HepG2 (cell line): ENCODE measurements around the gene NAIF1. TPM values are rescaled to one million over a fixed set of nuclear protein-coding genes. Genes with fewer than 3 reads are reported as not detected.

Experiments used
- BHLHE40 ChIP-seq: IDR thresholded peaks from 2 replicates; pipeline ENCODE4 v1.6.1; 2011; ENCODE audit warnings: low read length, improper control_type of control experiment
- CBX5 ChIP-seq: sonication (generic); formaldehyde crosslinking; IDR thresholded peaks from 2 replicates; pipeline ENCODE4 v1.4.0; 2020; ENCODE audit warnings: missing genetic modification reagents, borderline replicate concordance
- FOXO1 ChIP-seq: sonication (generic); formaldehyde crosslinking; IDR thresholded peaks from 2 replicates; pipeline ENCODE4 v1.4.0; 2020; ENCODE audit warnings: missing genetic modification reagents
- HBP1 ChIP-seq: IDR thresholded peaks from 2 replicates; pipeline ENCODE4 v1.6.1; 2016; ENCODE audit warnings: low read depth, control low read depth
- JUND ChIP-seq: sonication (generic); formaldehyde crosslinking; IDR thresholded peaks from 2 replicates; pipeline ENCODE4 v1.8.0; 2022; ENCODE audit warnings: mild to moderate bottlenecking, missing genetic modification reagents
- MAFF ChIP-seq: IDR thresholded peaks from 2 replicates; pipeline ENCODE4 v1.6.1; 2011; ENCODE audit warnings: low read depth, low read length, improper control_type of control experiment
- NFIC ChIP-seq: IDR thresholded peaks from 2 replicates; pipeline ENCODE4 v1.6.1; 2012; ENCODE audit warnings: mild to moderate bottlenecking, low read length, inconsistent platforms
- NFYB ChIP-seq: sonication (generic); formaldehyde crosslinking; IDR thresholded peaks from 2 replicates; pipeline ENCODE4 v1.4.0; 2020; ENCODE audit warnings: missing genetic modification reagents
- SRSF1 ChIP-seq: fragments of 200-400 bp; formaldehyde crosslinking; optimal IDR thresholded peaks from 2 replicates; pipeline ENCODE3; 2017; ENCODE audit warnings: mild to moderate bottlenecking, low read depth, low read length, moderate library complexity
- TCF12 ChIP-seq, 2 experiments: fragments of 450-650 bp in 1 of 2; sonication (generic) in 1 of 2; formaldehyde crosslinking in 1 of 2; IDR thresholded peaks; 2 replicates each; pipeline versions ENCODE4 v1.6.1 to v1.8.0; 2017 to 2022; ENCODE audit warnings: antibody characterized with exemption in 1 of 2, mild to moderate bottlenecking in 1 of 2, missing genetic modification reagents in 1 of 2, moderate library complexity in 1 of 2
- TEF ChIP-seq: sonication (generic); formaldehyde crosslinking; IDR thresholded peaks from 2 replicates; pipeline ENCODE4 v1.5.0; 2020; ENCODE audit warnings: missing genetic modification reagents
- ZHX1 ChIP-seq: sonication (generic); formaldehyde crosslinking; IDR thresholded peaks from 2 replicates; pipeline ENCODE4 v1.8.1; 2022; ENCODE audit warnings: low read depth, mild to moderate bottlenecking, missing genetic modification reagents
- ZNF280D ChIP-seq: sonication (generic); formaldehyde crosslinking; IDR thresholded peaks from 2 replicates; pipeline ENCODE4 v1.5.1; 2020; ENCODE audit warnings: mild to moderate bottlenecking, missing genetic modification reagents
- ZNF550 ChIP-seq: sonication (generic); formaldehyde crosslinking; IDR thresholded peaks from 2 replicates; pipeline ENCODE4 v1.4.0; 2020; ENCODE audit warnings: mild to moderate bottlenecking, missing genetic modification reagents, borderline replicate concordance
- ZNF552 ChIP-seq: sonication (generic); formaldehyde crosslinking; IDR thresholded peaks from 2 replicates; pipeline ENCODE4 v1.9.0; 2022; ENCODE audit warnings: missing genetic modification reagents, mild to moderate bottlenecking, borderline replicate concordance
- ZNF615 ChIP-seq: sonication (generic); formaldehyde crosslinking; IDR thresholded peaks from 2 replicates; pipeline ENCODE4 v1.5.0; 2020; ENCODE audit warnings: mild to moderate bottlenecking, missing genetic modification reagents, borderline replicate concordance
- ZNF747 ChIP-seq: sonication (generic); formaldehyde crosslinking; IDR thresholded peaks from 2 replicates; pipeline ENCODE4 v1.8.1; 2023; ENCODE audit warnings: missing genetic modification reagents, mild to moderate bottlenecking, borderline replicate concordance
- ZNF839 ChIP-seq: sonication (generic); formaldehyde crosslinking; IDR thresholded peaks from 2 replicates; pipeline ENCODE4 v1.4.0; 2020; ENCODE audit warnings: missing genetic modification reagents, mild to moderate bottlenecking, borderline replicate concordance
- polyA plus RNA-seq, 8 experiments: library from polyadenylated mRNA; depleted of rRNA in 3 of 8; stranded (reverse) in 7 of 8; unstranded in 1 of 8; fragments of >200 nt; fragmentation: Illumina TruSeq in 4 of 8; extraction: Trizol in 4 of 8; gene quantifications; 2 replicates each; pipeline versions ENCODE4 v1.2.1 to v1.2.3, GENCODE V29; 2011 to 2016; ENCODE audit warnings: low read depth in 4 of 8, missing spikeins in 1 of 8, mixed read lengths in 1 of 8; ENCODE audit not compliant: insufficient read depth in 1 of 8
- total RNA-seq, 5 experiments: library from RNA; depleted of rRNA; stranded (reverse); fragments of >200 nt; fragmentation: Illumina TruSeq; extraction: Trizol; gene quantifications; 2 replicates each; pipeline ENCODE4 v1.2.3, GENCODE V29; 2016; ENCODE audit warnings: low read depth in 1 of 5

Gene NAIF1
- total and polyA plus RNA-seq, 2 of the 13 experiments (the other 11 are each of a cell fraction or from before 2014, with no cell fraction given) = 6.0 to 6.9 TPM

GRCh38 chr9:128098297-128099230 is 31.4 kb upstream of the NAIF1 start (continued):
- TF ChIP-seq TEF (CRISPR knock-in tag) = peak; percentile 90
- no peak for TF ChIP-seq ZHX1 (CRISPR knock-in tag)
- 0 out of 2 replicates have a peak, but pooled peaks have one; percentile 45 for TF ChIP-seq ZNF747 (CRISPR knock-in tag)
- peak; percentile 88 for TF ChIP-seq BHLHE40
- TF ChIP-seq NFIC = no peak
- TF ChIP-seq CBX5 (CRISPR knock-in tag) = peak; percentile 85; the same call in 1 of the 2 replicates
- peak; percentile 86 for TF ChIP-seq NFYB
- TF ChIP-seq MAFF = no peak
- peak; percentile 71; the same call in 1 of the 2 replicates for TF ChIP-seq ZNF615
- TF ChIP-seq ZNF839 (CRISPR knock-in tag) = no peak
- TF ChIP-seq ZNF280D (CRISPR knock-in tag) = peak; percentile 61; the same call in 1 of the 2 replicates
- TF ChIP-seq SRSF1 = no peak
- no peak for TF ChIP-seq ZNF550
- TF ChIP-seq FOXO1 (CRISPR knock-in tag) = peak; percentile 22; the same call in 1 of the 2 replicates
- peak; percentile 88 for TF ChIP-seq JUND (CRISPR knock-in tag)
- TF ChIP-seq TCF12 (IDR thresholded peaks at IDR 0.05) = no peak
- peak; percentile 69; the same call in 1 of the 2 replicates for TF ChIP-seq TCF12 (CRISPR knock-in tag; IDR thresholded peaks at IDR 0.05)
- TF ChIP-seq HBP1 (CRISPR knock-in tag) = peak; percentile 30; the same call in 1 of the 2 replicates
- 0 out of 2 replicates have a peak, but pooled peaks have one; percentile 41 for TF ChIP-seq ZNF552 (CRISPR knock-in tag)
